DLD1 (cell line): ENCODE measurements around the gene CPT2.

ENCODE experiments used
- in situ Hi-C: cut with HindIII; loops from 2 replicates; pipeline ENCODE4 v1.10.0; 2017; ENCODE audit warnings: low sequenced_read_pairs

The CPT2 gene

GRCh38 chr1:53196485-53197290, at the start of gene CPT2:
TSS of gene CPT2 (plus strand) at chr1:53196824. CDS start at chr1:53196944, 120 bp downstream.
- in situ Hi-C loops = no loop called here

GRCh38 chr1:53147174-53147573, 49.5 kb upstream of the CPT2 start:
- in situ Hi-C loops = no loop called here

GRCh38 chr1:53148123-53148522, 48.5 kb upstream of the CPT2 start:
- in situ Hi-C loops = no loop called here

- in situ Hi-C loops = no loop called here
Observed at GRCh38 chr1:53153752-53154151, 42.9 kb upstream of the CPT2 start.

GRCh38 chr1:53154859-53155438, 41.7 kb upstream of the CPT2 start:
- in situ Hi-C loops = no loop called here

- in situ Hi-C loops = no loop called here
Observed at GRCh38 chr1:53155534-53155933, 41.1 kb upstream of the CPT2 start.

- in situ Hi-C loops = no loop called here
Observed at GRCh38 chr1:53155945-53156344, 40.7 kb upstream of the CPT2 start.

GRCh38 chr1:53156783-53157182, 39.8 kb upstream of the CPT2 start:
- in situ Hi-C loops = no loop called here

- in situ Hi-C loops = no loop called here
Observed at GRCh38 chr1:53158900-53159299, 37.7 kb upstream of the CPT2 start.

- in situ Hi-C loops = no loop called here
Observed at GRCh38 chr1:53160924-53161378, 35.7 kb upstream of the CPT2 start.

- in situ Hi-C loops = no loop called here
Observed at GRCh38 chr1:53162621-53163020, 34.0 kb upstream of the CPT2 start.

- in situ Hi-C loops = no loop called here
Observed at GRCh38 chr1:53163291-53163768, 33.3 kb upstream of the CPT2 start.

- in situ Hi-C loops = no loop called here
Observed at GRCh38 chr1:53165408-53165961, 31.1 kb upstream of the CPT2 start.

GRCh38 chr1:53166366-53166765, 30.3 kb upstream of the CPT2 start:
- in situ Hi-C loops = no loop called here

- in situ Hi-C loops = no loop called here
Observed at GRCh38 chr1:53166912-53167311, 29.7 kb upstream of the CPT2 start.

- in situ Hi-C loops = no loop called here
Observed at GRCh38 chr1:53172426-53173128, 24.0 kb upstream of the CPT2 start.

- in situ Hi-C loops = no loop called here
Observed at GRCh38 chr1:53174971-53175913, 21.4 kb upstream of the CPT2 start.

GRCh38 chr1:53176452-53177208, 20.0 kb upstream of the CPT2 start:
- in situ Hi-C loops = no loop called here

- in situ Hi-C loops = no loop called here
Observed at GRCh38 chr1:53180226-53180625, 16.4 kb upstream of the CPT2 start.

GRCh38 chr1:53180951-53181350, 15.7 kb upstream of the CPT2 start:
- in situ Hi-C loops = no loop called here
